H9 (cell line): Measurements from ENCODE around the gene SEC24C. TPM values are rescaled to one million over a fixed set of nuclear protein-coding genes. Genes with fewer than 3 reads are reported as not detected.

Source experiments
- DNase-seq: peaks from one replicate; pipeline ENCODE4 v3.0.0-alpha.2; 2017
- H2AFZ ChIP-seq: one replicate; pipeline ENCODE4 v1.6.1; 2013; ENCODE audit warnings: mild to moderate bottlenecking, low read length, control low read depth, moderate library complexity
- H2AK5ac ChIP-seq: 2 replicates; pipeline ENCODE4 v1.6.1; 2013; ENCODE audit warnings: low read length, control low read depth, mixed read lengths; ENCODE audit not compliant: insufficient read length
- H2BK120ac ChIP-seq: one replicate; pipeline ENCODE4 v1.6.1; 2013; ENCODE audit warnings: low read depth, mild to moderate bottlenecking, low read length, control low read depth, inconsistent platforms; ENCODE audit not compliant: poor library complexity, severe bottlenecking
- H2BK12ac ChIP-seq: 2 replicates; pipeline ENCODE4 v1.6.1; 2013; ENCODE audit warnings: low read length, control low read depth, mixed read lengths, low read depth; ENCODE audit not compliant: insufficient read length
- H2BK15ac ChIP-seq: 2 replicates; pipeline ENCODE4 v1.6.1; 2013; ENCODE audit warnings: low read depth, low read length, control low read depth
- H2BK20ac ChIP-seq: one replicate; pipeline ENCODE4 v1.6.1; 2013; ENCODE audit warnings: low read depth, mild to moderate bottlenecking, low read length, control low read depth, inconsistent platforms; ENCODE audit not compliant: poor library complexity, severe bottlenecking
- H2BK5ac ChIP-seq: 2 replicates; pipeline ENCODE4 v1.6.1; 2013; ENCODE audit warnings: low read length, control low read depth, mixed read lengths; ENCODE audit not compliant: insufficient read length
- H3K14ac ChIP-seq: 2 replicates; pipeline ENCODE4 v1.6.1; 2013; ENCODE audit warnings: low read length, control low read depth; ENCODE audit not compliant: insufficient read depth
- H3K18ac ChIP-seq: 2 replicates; pipeline ENCODE4 v1.6.1; 2013; ENCODE audit warnings: low read depth, mild to moderate bottlenecking, mixed read lengths, low read length, control low read depth; ENCODE audit not compliant: insufficient read length
- H3K23ac ChIP-seq: 2 replicates; pipeline ENCODE4 v1.6.1; 2013; ENCODE audit warnings: low read length, control low read depth, mixed read lengths, low read depth; ENCODE audit not compliant: insufficient read length
- H3K23me2 ChIP-seq: 2 replicates; pipeline ENCODE4 v1.6.1; 2013; ENCODE audit warnings: low read depth, mild to moderate bottlenecking, mixed read lengths, low read length, control low read depth; ENCODE audit not compliant: insufficient read length, poor library complexity, severe bottlenecking
- H3K27ac ChIP-seq: 2 replicates; pipeline ENCODE4 v1.5.1; 2013; ENCODE audit warnings: low read length, control low read depth, mixed read lengths, low read depth; ENCODE audit not compliant: insufficient read length
- H3K27me3 ChIP-seq: 2 replicates; pipeline ENCODE4 v1.6.1; 2013; ENCODE audit warnings: low read length, control low read depth, inconsistent platforms; ENCODE audit not compliant: insufficient read depth
- H3K4ac ChIP-seq: 2 replicates; pipeline ENCODE4 v1.6.1; 2013; ENCODE audit warnings: low read depth, mild to moderate bottlenecking, control low read depth, inconsistent platforms, low read length, moderate library complexity
- H3K4me1 ChIP-seq: 2 replicates; pipeline ENCODE4 v1.6.1; 2013; ENCODE audit warnings: low read length, control low read depth, inconsistent platforms; ENCODE audit not compliant: insufficient read depth
- H3K4me2 ChIP-seq: 2 replicates; pipeline ENCODE4 v1.6.1; 2013; ENCODE audit warnings: low read length, control low read depth, mixed read lengths; ENCODE audit not compliant: insufficient read length, insufficient read depth
- H3K56ac ChIP-seq: 2 replicates; pipeline ENCODE4 v1.6.1; 2013; ENCODE audit warnings: low read depth, mild to moderate bottlenecking, mixed read lengths, low read length, control low read depth; ENCODE audit not compliant: insufficient read length
- H3K79me1 ChIP-seq: 2 replicates; pipeline ENCODE4 v1.6.1; 2013; ENCODE audit warnings: low read depth, mild to moderate bottlenecking, moderate library complexity, low read length, control low read depth, inconsistent platforms; ENCODE audit not compliant: insufficient read depth, poor library complexity, severe bottlenecking
- H3K79me2 ChIP-seq: 2 replicates; pipeline ENCODE4 v1.6.1; 2013; ENCODE audit warnings: low read length, control low read depth, inconsistent platforms; ENCODE audit not compliant: insufficient read depth
- H3K9ac ChIP-seq: 2 replicates; pipeline ENCODE4 v1.6.1; 2013; ENCODE audit warnings: low read length, control low read depth, mixed read lengths; ENCODE audit not compliant: insufficient read length; ENCODE audit errors: extremely low read depth
- H3K9me3 ChIP-seq: one replicate; pipeline ENCODE4 v1.6.1; 2013; ENCODE audit warnings: low read depth, low read length, inconsistent platforms; ENCODE audit not compliant: control insufficient read depth
- H3T11ph ChIP-seq: one replicate; pipeline ENCODE4 v1.6.1; 2013; ENCODE audit warnings: mild to moderate bottlenecking, low read length, control low read depth, inconsistent platforms
- H4K20me1 ChIP-seq: one replicate; pipeline ENCODE4 v1.6.1; 2013; ENCODE audit not compliant: control insufficient read depth, insufficient read length, insufficient read depth
- H4K5ac ChIP-seq: 2 replicates; pipeline ENCODE4 v1.6.1; 2013; ENCODE audit warnings: low read depth, mild to moderate bottlenecking, mixed read lengths, low read length, control low read depth; ENCODE audit not compliant: insufficient read length
- H4K8ac ChIP-seq: replicated peaks from 2 replicates; pipeline ENCODE4 v1.6.1; 2013; ENCODE audit warnings: low read length, control low read depth, mixed read lengths, low read depth; ENCODE audit not compliant: insufficient read length
- H4K91ac ChIP-seq: 2 replicates; pipeline ENCODE4 v1.6.1; 2013; ENCODE audit warnings: low read depth, mild to moderate bottlenecking, moderate library complexity, mixed read lengths, low read length, control low read depth; ENCODE audit not compliant: insufficient read length
- H3K27ac Mint-ChIP-seq, 3 experiments: 2 replicates in 2 of 3; 3 replicates in 1 of 3; pipeline ENCODE4 v1.8.0; 2020 to 2021; ENCODE audit warnings: mixed read lengths in 3 of 3, mild to moderate bottlenecking in 1 of 3, moderate library complexity in 1 of 3
- H3K27me3 Mint-ChIP-seq: 2 replicates; pipeline ENCODE4 v1.8.0; 2021; ENCODE audit warnings: low read depth, mild to moderate bottlenecking, moderate library complexity, mixed read lengths
- H3K36me3 Mint-ChIP-seq, 3 experiments: 2 replicates in 2 of 3; 3 replicates in 1 of 3; pipeline ENCODE4 v1.8.0; 2020 to 2021; ENCODE audit warnings: low read depth in 3 of 3, mixed read lengths in 3 of 3; ENCODE audit not compliant: insufficient read depth in 1 of 3
- H3K4me1 Mint-ChIP-seq, 2 experiments: 2 replicates each; pipeline ENCODE4 v1.8.0; 2020; ENCODE audit warnings: mixed read lengths in 2 of 2
- H3K4me3 Mint-ChIP-seq, 2 experiments: 2 replicates in 1 of 2; 3 replicates in 1 of 2; pipeline ENCODE4 v1.8.0; 2020 to 2021; ENCODE audit warnings: mild to moderate bottlenecking in 2 of 2, mixed read lengths in 2 of 2, moderate library complexity in 1 of 2
- H3K9me3 Mint-ChIP-seq, 2 experiments: 2 replicates in 1 of 2; 3 replicates in 1 of 2; pipeline ENCODE4 v1.8.0; 2020; ENCODE audit warnings: mild to moderate bottlenecking in 2 of 2, mixed read lengths in 2 of 2, moderate library complexity in 1 of 2
- WGBS: extraction: QIAGEN DNeasy Blood & Tissue Kit; methylation state at CpG from one replicate; pipeline ENCODE4 v1.1.7; 2013; ENCODE audit warnings: missing lambda C conversion rate, low lambda C conversion rate, mixed read lengths; ENCODE audit not compliant: insufficient read length; ENCODE audit errors: extremely low coverage; 5-methylcytosine and 5-hydroxymethylcytosine counted together
- total RNA-seq: library from RNA; stranded (reverse); gene quantifications from 2 replicates; pipeline ENCODE4 v1.2.1, GENCODE V29; 2021
- TF ChIP-seq, protein P1 (sequence below): fragments of 200-600 bp; sonication (generic); conservative IDR thresholded peaks from 3 replicates; pipeline ENCODE4 v1.8.0; 2021; ENCODE audit warnings: antibody characterized with exemption, mild to moderate bottlenecking

Gene SEC24C
- total RNA-seq, 1 experiment from 2014 or later: 62.4 TPM

DNA sequence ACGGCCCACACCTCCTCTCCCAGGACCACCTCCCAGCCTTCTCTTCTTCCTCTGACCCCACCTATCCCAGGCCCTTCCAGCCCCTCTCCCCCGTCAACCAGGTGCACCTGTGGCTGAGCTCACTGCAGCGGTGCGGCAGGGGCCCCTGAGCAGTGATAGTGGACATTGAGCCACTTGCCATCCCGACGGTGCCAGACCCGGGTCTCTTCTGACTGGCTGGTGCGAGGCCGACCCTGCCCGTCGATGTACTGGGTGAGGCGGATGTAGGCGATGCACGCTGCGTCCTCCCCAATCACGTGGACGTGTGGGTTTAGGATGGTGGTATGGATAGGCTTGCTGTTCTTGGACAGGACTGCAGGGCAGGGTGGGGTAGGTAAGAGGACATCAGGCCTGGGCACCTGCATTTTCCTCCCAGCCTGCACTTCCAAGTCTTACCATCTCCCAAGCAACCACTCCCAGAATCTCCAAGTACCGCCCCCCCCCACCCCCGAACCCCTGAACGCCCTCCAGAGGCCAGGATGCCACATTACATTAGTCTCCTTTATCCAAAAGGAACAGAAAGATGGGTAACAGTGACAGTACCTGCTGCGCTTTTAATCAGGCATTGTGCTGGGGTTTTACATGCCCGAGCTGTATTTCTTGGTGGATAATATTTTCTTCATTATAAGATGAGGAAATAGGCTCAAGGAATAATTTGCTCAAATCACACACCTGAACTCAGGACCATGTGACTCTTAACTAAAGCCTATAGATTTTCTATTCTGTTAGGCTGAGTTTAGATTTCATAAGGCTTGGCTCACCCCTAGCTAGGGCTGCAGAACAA is 70.9 kb downstream of the SEC24C start:
- H3K4me1 Mint-ChIP-seq: peaks cover 11 to 14% of the 10 kb centered on the region in 2 experiments
- no peak overlapping the region for H4K5ac ChIP-seq
- H4K91ac ChIP-seq: no peak overlapping the region
- DNase-seq: peak; percentile 59
- H3K27me3 Mint-ChIP-seq: no peaks in the 10 kb centered on the region
- no CpG with 5 or more reads among the region's 22 CpGs for WGBS
- no peaks in the 10 kb centered on the region for H3K79me2 ChIP-seq
- H3T11ph ChIP-seq: no peak overlapping the region
- no peak overlapping the region for H3K56ac ChIP-seq
- no peak overlapping the region for H2BK20ac ChIP-seq
- H3K27ac ChIP-seq: no peak overlapping the region
- no peaks in the 10 kb centered on the region for H3K79me1 ChIP-seq
- no peak overlapping the region for H3K23ac ChIP-seq
- TF ChIP-seq, protein P1, sequence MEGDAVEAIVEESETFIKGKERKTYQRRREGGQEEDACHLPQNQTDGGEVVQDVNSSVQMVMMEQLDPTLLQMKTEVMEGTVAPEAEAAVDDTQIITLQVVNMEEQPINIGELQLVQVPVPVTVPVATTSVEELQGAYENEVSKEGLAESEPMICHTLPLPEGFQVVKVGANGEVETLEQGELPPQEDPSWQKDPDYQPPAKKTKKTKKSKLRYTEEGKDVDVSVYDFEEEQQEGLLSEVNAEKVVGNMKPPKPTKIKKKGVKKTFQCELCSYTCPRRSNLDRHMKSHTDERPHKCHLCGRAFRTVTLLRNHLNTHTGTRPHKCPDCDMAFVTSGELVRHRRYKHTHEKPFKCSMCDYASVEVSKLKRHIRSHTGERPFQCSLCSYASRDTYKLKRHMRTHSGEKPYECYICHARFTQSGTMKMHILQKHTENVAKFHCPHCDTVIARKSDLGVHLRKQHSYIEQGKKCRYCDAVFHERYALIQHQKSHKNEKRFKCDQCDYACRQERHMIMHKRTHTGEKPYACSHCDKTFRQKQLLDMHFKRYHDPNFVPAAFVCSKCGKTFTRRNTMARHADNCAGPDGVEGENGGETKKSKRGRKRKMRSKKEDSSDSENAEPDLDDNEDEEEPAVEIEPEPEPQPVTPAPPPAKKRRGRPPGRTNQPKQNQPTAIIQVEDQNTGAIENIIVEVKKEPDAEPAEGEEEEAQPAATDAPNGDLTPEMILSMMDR: peak; percentile 65
- H2BK12ac ChIP-seq: no peak overlapping the region
- no peak overlapping the region for H2BK120ac ChIP-seq
- H2AFZ ChIP-seq: no peak overlapping the region
- H3K9ac ChIP-seq: no peak overlapping the region
- H3K27ac Mint-ChIP-seq: no peak overlapping the region
- H3K4me1 ChIP-seq: no peaks in the 10 kb centered on the region
- H2AK5ac ChIP-seq: no peak overlapping the region
- peaks cover 2% of the 10 kb centered on the region for H3K23me2 ChIP-seq
- no peak overlapping the region for H3K4me3 Mint-ChIP-seq
- H3K18ac ChIP-seq: no peak overlapping the region
- no peak overlapping the region for H4K8ac ChIP-seq
- no peaks in the 10 kb centered on the region for H3K27me3 ChIP-seq
- no peaks in the 10 kb centered on the region for H3K9me3 ChIP-seq
- no peak overlapping the region for H2BK15ac ChIP-seq
- H2BK5ac ChIP-seq: no peak overlapping the region
- no peak overlapping the region for H3K4ac ChIP-seq
- H4K20me1 ChIP-seq: no peaks in the 10 kb centered on the region
- peaks cover 20 to 49% (median 25%) of the 10 kb centered on the region in 3 experiments; a peak in 6 of 7 replicates for H3K36me3 Mint-ChIP-seq
- H3K9me3 Mint-ChIP-seq: no peaks in the 10 kb centered on the region; a peak in 1 of 5 replicates
- no peak overlapping the region for H3K14ac ChIP-seq
- no peak overlapping the region for H3K4me2 ChIP-seq
